ENCODE data around the gene PCNT. TPM values are rescaled to one million over a fixed set of nuclear protein-coding genes. Genes with fewer than 3 reads are reported as not detected.

The PCNT gene
- polyA plus RNA-seq, 1 donor from 2014 or later = 28.2 TPM

- Histone ChIP-seq H3K9me3 (ENCODE audit: low read length) (no peaks in the 10 kb centered on the region), H3F3A (ENCODE audit: insufficient read depth, low read length, poor library complexity, severe bottlenecking) (no peaks in the 10 kb centered on the region), H3K79me2 (replicated peaks; ENCODE audit: insufficient read depth, low read length) (peaks cover 30% of the 10 kb centered on the region), H3K9me2 (ENCODE audit: insufficient read depth, low read length) (no peaks in the 10 kb centered on the region), H3K27me3 (ENCODE audit: insufficient read depth, low read depth, low read length) (no peaks in the 10 kb centered on the region), H3K9ac (ENCODE audit: low read length) (peak overlapping the region; percentile 88), H2AFZ (ENCODE audit: low read depth, low read length) (peak overlapping the region; percentile 45), H3K4me3 (ENCODE audit: low read length) (peak overlapping the region; percentile 98), H3K4me2 (ENCODE audit: low read length) (no peak overlapping the region), H3K36me3 (ENCODE audit: insufficient read depth, low read length) (no peaks in the 10 kb centered on the region), H3K27ac (ENCODE audit: low read length) (peak overlapping the region; percentile 57), H4K20me1 (ENCODE audit: insufficient read depth) (no peaks in the 10 kb centered on the region)
- TF ChIP-seq MXI1 (conservative IDR thresholded peaks at IDR 0.05; ENCODE audit: poor library complexity, severe bottlenecking) = no peak
- peak; percentile 50 for TF ChIP-seq EP300 (conservative IDR thresholded peaks at IDR 0.05; ENCODE audit: poor library complexity, severe bottlenecking)
- TF ChIP-seq REST (IDR thresholded peaks at IDR 0.05; ENCODE audit: borderline replicate concordance) = peak; percentile 25
- no peak for TF ChIP-seq SMC3 (conservative IDR thresholded peaks at IDR 0.05; ENCODE audit: poor library complexity)
- peak; percentile 3 for TF ChIP-seq RAD21 (conservative IDR thresholded peaks at IDR 0.05)
Measured at GRCh38 chr21:46459024-46459355, 135.0 kb downstream of the PCNT start.

- H3F3A ChIP-seq (ENCODE audit: insufficient read depth, low read length, poor library complexity, severe bottlenecking) = no peaks in the 10 kb centered on the region
- H3K36me3 ChIP-seq (ENCODE audit: insufficient read depth, low read length) = no peaks in the 10 kb centered on the region
- H3K27ac ChIP-seq (ENCODE audit: low read length) = no peak overlapping the region
- peak overlapping the region; percentile 54 for H3K4me2 ChIP-seq (ENCODE audit: low read length)
- H3K4me3 ChIP-seq (ENCODE audit: low read length) = peak overlapping the region; percentile 98
- H3K27me3 ChIP-seq (ENCODE audit: insufficient read depth, low read depth, low read length) = no peaks in the 10 kb centered on the region
- TF ChIP-seq POLR2AphosphoS5 (IDR thresholded peaks at IDR 0.05) (no peak), EZH2 (IDR thresholded peaks at IDR 0.05; ENCODE audit: borderline replicate concordance, insufficient read depth, low read length, poor library complexity, severe bottlenecking) (no peak), SMC3 (conservative IDR thresholded peaks at IDR 0.05; ENCODE audit: poor library complexity) (no peak), REST (IDR thresholded peaks at IDR 0.05; ENCODE audit: borderline replicate concordance) (no peak), CTCF (IDR thresholded peaks at IDR 0.05; ENCODE audit: poor library complexity, severe bottlenecking) (no peak), EP300 (conservative IDR thresholded peaks at IDR 0.05; ENCODE audit: poor library complexity, severe bottlenecking) (no peak), MXI1 (conservative IDR thresholded peaks at IDR 0.05; ENCODE audit: poor library complexity, severe bottlenecking) (no peak), RAD21 (conservative IDR thresholded peaks at IDR 0.05) (no peak), TAF1 (IDR thresholded peaks at IDR 0.05; ENCODE audit: low read depth) (no peak)
- H3K79me2 ChIP-seq (replicated peaks; ENCODE audit: insufficient read depth, low read length) = peaks cover 30% of the 10 kb centered on the region
- H3K9me3 ChIP-seq (ENCODE audit: low read length) = no peaks in the 10 kb centered on the region
- no peaks in the 10 kb centered on the region for H4K20me1 ChIP-seq (ENCODE audit: insufficient read depth)
- no peaks in the 10 kb centered on the region for H3K9me2 ChIP-seq (ENCODE audit: insufficient read depth, low read length)
- peak overlapping the region; percentile 88 for H3K9ac ChIP-seq (ENCODE audit: low read length)
- peak overlapping the region; percentile 45 for H2AFZ ChIP-seq (ENCODE audit: low read depth, low read length)
Measured at GRCh38 chr21:46459356-46460112, 135.6 kb downstream of the PCNT start.
